ENCODE data around the gene CFB. TPM values are rescaled to one million over a fixed set of nuclear protein-coding genes. Genes with fewer than 3 reads are reported as not detected.
"Not testable (repeated sequence)": the region's sequence is repeated elsewhere in the genome, so short reads cannot be mapped to it uniquely, and the experiment has no call there.

Gene CFB
- total RNA-seq, 1 experiment from 2014 or later, result 22.6 TPM

DNA sequence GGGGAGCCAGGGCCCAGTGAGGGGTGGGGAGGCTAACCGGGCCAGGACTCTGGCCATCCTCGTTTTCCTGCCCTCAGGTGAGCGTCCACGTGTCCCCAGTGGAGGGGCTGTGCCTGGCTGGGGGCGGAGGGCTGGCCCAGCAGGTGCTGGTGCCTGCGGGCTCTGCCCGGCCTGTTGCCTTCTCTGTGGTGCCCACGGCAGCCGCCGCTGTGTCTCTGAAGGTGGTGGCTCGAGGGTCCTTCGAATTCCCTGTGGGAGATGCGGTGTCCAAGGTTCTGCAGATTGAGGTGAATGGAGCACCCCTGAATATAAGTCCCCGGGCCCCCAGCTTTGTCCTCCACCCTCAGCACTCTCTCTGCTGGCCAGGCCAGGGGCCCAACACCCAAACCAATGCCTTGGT, 48.5 kb downstream of the CFB start:
- H3K36me3 ChIP-seq (ENCODE audit: low read depth); intact Hi-C loops (cut with micrococcal nuclease; ENCODE audit: unreplicated experiment): not testable (repeated sequence)

DNA sequence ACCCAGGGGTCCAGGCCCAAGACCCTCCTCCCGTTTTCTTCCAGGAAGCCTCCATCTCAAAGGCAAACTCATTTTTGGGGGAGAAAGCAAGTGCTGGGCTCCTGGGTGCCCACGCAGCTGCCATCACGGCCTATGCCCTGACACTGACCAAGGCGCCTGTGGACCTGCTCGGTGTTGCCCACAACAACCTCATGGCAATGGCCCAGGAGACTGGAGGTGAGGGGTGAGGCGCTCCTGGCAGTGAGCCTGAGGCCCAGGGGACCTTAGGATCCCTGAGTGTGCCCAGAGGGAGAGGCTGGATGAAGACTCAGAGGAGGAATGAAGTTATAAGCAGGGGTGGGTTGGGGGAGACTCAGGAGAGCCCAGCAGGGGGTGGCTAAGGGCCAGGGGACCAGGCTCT, 50.5 kb downstream of the CFB start:
- H3K27ac ChIP-seq; H3K9me3 ChIP-seq (ENCODE audit: insufficient read depth, low read depth); DNase-seq; H3K9me2 ChIP-seq (ENCODE audit: insufficient read depth); H2AFZ ChIP-seq; CTCF ChIA-PET; BruUV-seq (replicated peaks); H3K4me2 ChIP-seq; H3K27me3 ChIP-seq (ENCODE audit: insufficient read depth, low read depth); H3K36me3 ChIP-seq (ENCODE audit: low read depth); H3F3A ChIP-seq (ENCODE audit: insufficient read depth, low read depth); intact Hi-C loops (cut with micrococcal nuclease; ENCODE audit: unreplicated experiment); POLR2A ChIA-PET (ENCODE audit: unreplicated experiment); H4K20me1 ChIP-seq (ENCODE audit: insufficient read depth); H3K79me2 ChIP-seq (ENCODE audit: low read depth); H3K4me1 ChIP-seq (replicated peaks; ENCODE audit: insufficient read depth); H3K4me3 ChIP-seq: not testable (repeated sequence)

More for the DNA sequence above, 48.5 kb downstream of the CFB start:
- H3K79me2 ChIP-seq (ENCODE audit: low read depth); BruUV-seq (replicated peaks); H2AFZ ChIP-seq; H3K4me1 ChIP-seq (replicated peaks; ENCODE audit: insufficient read depth); CTCF ChIA-PET; DNase-seq; H3F3A ChIP-seq (ENCODE audit: insufficient read depth, low read depth); H3K9me2 ChIP-seq (ENCODE audit: insufficient read depth); POLR2A ChIA-PET (ENCODE audit: unreplicated experiment); H3K4me3 ChIP-seq; H3K9me3 ChIP-seq (ENCODE audit: insufficient read depth, low read depth); H4K20me1 ChIP-seq (ENCODE audit: insufficient read depth); H3K27me3 ChIP-seq (ENCODE audit: insufficient read depth, low read depth); H3K4me2 ChIP-seq; H3K27ac ChIP-seq: not testable (repeated sequence)

Small RNA genes within 50 kb of the gene (microRNA-seq; reads per million reads assigned to microRNA genes)
- not detected for gene MIR1236 (ENCODE audit: borderline number of aligned reads, borderline replicate concordance)

Other genes with a start within 250 kb of the CFB start
- gene ABHD16A, start 242.8 kb upstream of the CFB start, total RNA-seq (2021), result 31.3 and 35.2 TPM in 2 replicates
- not detected in 2 replicates for gene LY6G6F, start 239.2 kb upstream of the CFB start, total RNA-seq (2021)
- gene LY6G6D, start 230.7 kb upstream of the CFB start, total RNA-seq (2021), result not detected in 2 replicates
- gene LY6G6C, start 224.3 kb upstream of the CFB start, total RNA-seq (2021), result 1.2 and 2.1 TPM in 2 replicates
- 0.43 and 0.59 TPM in 2 replicates for gene MPIG6B, start 222.7 kb upstream of the CFB start, total RNA-seq (2021)
- 58.3 and 99.6 TPM in 2 replicates for gene DDAH2, start 216.8 kb upstream of the CFB start, total RNA-seq (2021)
- gene CLIC1, start 209.6 kb upstream of the CFB start, total RNA-seq (2021), result 546 and 599 TPM in 2 replicates
- 50.0 and 68.8 TPM in 2 replicates for gene MSH5, start 206.1 kb upstream of the CFB start, total RNA-seq (2021)
- 11.1 and 16.9 TPM in 2 replicates for gene SAPCD1, start 183.4 kb upstream of the CFB start, total RNA-seq (2021)
- gene VWA7, start 168.8 kb upstream of the CFB start, total RNA-seq (2021), result 6.0 and 9.6 TPM in 2 replicates
- gene VARS1, start 150.3 kb upstream of the CFB start, total RNA-seq (2021), result 99.6 and 124 TPM in 2 replicates
- 67.5 and 74.3 TPM in 2 replicates for gene LSM2, start 139.1 kb upstream of the CFB start, total RNA-seq (2021)
- gene HSPA1L, start 130.8 kb upstream of the CFB start, total RNA-seq (2021), result 2.3 and 2.6 TPM in 2 replicates
- gene HSPA1A, start 130.6 kb upstream of the CFB start, total RNA-seq (2021), result 378 and 385 TPM in 2 replicates
- 334 and 340 TPM in 2 replicates for gene HSPA1B, start 118.4 kb upstream of the CFB start, total RNA-seq (2021)
- 23.1 and 23.4 TPM in 2 replicates for gene NEU1, start 83.3 kb upstream of the CFB start, total RNA-seq (2021)
- gene SLC44A4, start 67.1 kb upstream of the CFB start, total RNA-seq (2021), result 44.4 and 44.9 TPM in 2 replicates
- 57.3 and 68.3 TPM in 2 replicates for gene EHMT2, start 48.4 kb upstream of the CFB start, total RNA-seq (2021)
- 16.2 and 20.3 TPM in 2 replicates for gene ZBTB12, start 44.0 kb upstream of the CFB start, total RNA-seq (2021)
- 0.96 and 2.4 TPM in 2 replicates for gene C2, start 18.4 kb upstream of the CFB start, total RNA-seq (2021)
- 43.0 and 50.8 TPM in 2 replicates for gene NELFE, start 12.9 kb downstream of the CFB start, total RNA-seq (2021)
- gene SKIC2, start 13.1 kb downstream of the CFB start, total RNA-seq (2021), result 67.9 and 86.0 TPM in 2 replicates
- 24.5 and 36.0 TPM in 2 replicates for gene DXO, start 26.0 kb downstream of the CFB start, total RNA-seq (2021)
- 7.0 and 9.3 TPM in 2 replicates for gene C4A, start 36.0 kb downstream of the CFB start, total RNA-seq (2021)
- 7.5 and 8.3 TPM in 2 replicates for gene C4B, start 68.7 kb downstream of the CFB start, total RNA-seq (2021)
- gene CYP21A2, start 92.3 kb downstream of the CFB start, total RNA-seq (2021), result 0.33 TPM in 1 of 2 replicates, not detected in the other
- gene TNXB, start 163.2 kb downstream of the CFB start, total RNA-seq (2021), result 15.1 and 22.1 TPM in 2 replicates
- gene ATF6B, start 182.2 kb downstream of the CFB start, total RNA-seq (2021), result 87.2 and 102 TPM in 2 replicates
- gene FKBPL, start 184.2 kb downstream of the CFB start, total RNA-seq (2021), result 11.6 and 12.6 TPM in 2 replicates
- gene PRRT1, start 205.8 kb downstream of the CFB start, total RNA-seq (2021), result 12.6 and 15.9 TPM in 2 replicates
- gene PPT2, start 208.0 kb downstream of the CFB start, total RNA-seq (2021), result 38.2 and 42.5 TPM in 2 replicates
- 23.3 and 26.0 TPM in 2 replicates for gene EGFL8, start 218.5 kb downstream of the CFB start, total RNA-seq (2021)
- 58.9 and 61.7 TPM in 2 replicates for gene AGPAT1, start 230.0 kb downstream of the CFB start, total RNA-seq (2021)
- 45.6 and 51.3 TPM in 2 replicates for gene RNF5, start 232.3 kb downstream of the CFB start, total RNA-seq (2021)
- gene AGER, start 238.2 kb downstream of the CFB start, total RNA-seq (2021), result 18.1 and 20.4 TPM in 2 replicates
- 88.2 and 89.3 TPM in 2 replicates for gene PBX2, start 244.1 kb downstream of the CFB start, total RNA-seq (2021)
- gene GPSM3, start 246.5 kb downstream of the CFB start, total RNA-seq (2021), result 8.6 and 10.4 TPM in 2 replicates